H1 (cell line): Measurements from ENCODE around the gene CACNA1G. TPM values are rescaled to one million over a fixed set of nuclear protein-coding genes. Genes with fewer than 3 reads are reported as not detected.

ENCODE experiments used
- CTCF ChIA-PET: fragments of 300-600 bp; sonication (Branson Sonifier 250); formaldehyde crosslinking; loops from one replicate; lab custom pipeline; 2021; ENCODE audit not compliant: partially characterized antibody; lab: Charles Lee
- POLR2A ChIA-PET: fragments of 300-600 bp; sonication (Branson Sonifier 250); formaldehyde crosslinking; loops from one replicate; lab custom pipeline; 2021; ENCODE audit warnings: inconsistent platforms; ENCODE audit not compliant: partially characterized antibody; lab: Charles Lee
- DNase-seq, 2 experiments: peaks; one replicate each; pipeline versions ENCODE4 v3.0.0 to v3.0.0-alpha.2; 2010 to 2022; ENCODE audit warnings: low spot score in 2 of 2, low read depth in 1 of 2, mixed read lengths in 1 of 2
- FAIRE-seq: peaks from 2 replicates; lab custom pipeline; 2011; peaks lifted over from hg19 to GRCh38; lab: Jason Lieb, UNC
- H2AFZ ChIP-seq: 2 replicates; pipeline ENCODE4 v1.8.1; 2012; ENCODE audit warnings: low read length, inconsistent platforms
- H2AK5ac ChIP-seq: 2 replicates; pipeline ENCODE4 v1.6.1; 2013; ENCODE audit warnings: low read depth, low read length
- H2BK120ac ChIP-seq: replicated peaks from 2 replicates; pipeline ENCODE3; 2013; ENCODE audit warnings: low read depth, low read length, inconsistent platforms
- H2BK12ac ChIP-seq: 2 replicates; pipeline ENCODE4 v1.6.1; 2013; ENCODE audit warnings: low read depth, low read length
- H2BK15ac ChIP-seq: 2 replicates; pipeline ENCODE4 v1.6.1; 2013; ENCODE audit warnings: low read length
- H2BK20ac ChIP-seq: 2 replicates; pipeline ENCODE4 v1.6.1; 2013; ENCODE audit warnings: low read length
- H2BK5ac ChIP-seq: 2 replicates; pipeline ENCODE4 v1.6.1; 2013; ENCODE audit warnings: low read depth, low read length
- H3K14ac ChIP-seq: 2 replicates; pipeline ENCODE4 v1.6.1; 2013; ENCODE audit warnings: inconsistent platforms; ENCODE audit not compliant: insufficient read length
- H3K18ac ChIP-seq: 2 replicates; pipeline ENCODE4 v1.6.1; 2013; ENCODE audit warnings: low read length; ENCODE audit errors: extremely low read depth
- H3K23ac ChIP-seq: 2 replicates; pipeline ENCODE4 v1.6.1; 2013; ENCODE audit warnings: inconsistent platforms; ENCODE audit not compliant: insufficient read length
- H3K23me2 ChIP-seq: 2 replicates; pipeline ENCODE4 v1.6.1; 2013; ENCODE audit warnings: low read depth, low read length
- H3K27ac ChIP-seq: 2 replicates; pipeline ENCODE4 v1.6.1; 2011; ENCODE audit warnings: low read depth, low read length, inconsistent platforms
- H3K27me3 ChIP-seq, 4 experiments: replicated peaks in 1 of 4; 1 replicate in 1 of 4; 2 replicates in 3 of 4; pipeline versions ENCODE4 v1.6.1 to v1.8.1; 2011 to 2013; ENCODE audit warnings: low read length in 3 of 4, mild to moderate bottlenecking in 3 of 4, inconsistent platforms in 2 of 4, mixed read lengths in 2 of 4, moderate library complexity in 1 of 4; ENCODE audit not compliant: control insufficient read depth in 3 of 4, insufficient read depth in 3 of 4; ENCODE audit errors: extremely low read depth in 1 of 4
- H3K36me3 ChIP-seq, 4 experiments: 2 replicates each; pipeline versions ENCODE4 v1.6.1 to v1.8.1; 2011 to 2013; ENCODE audit warnings: mild to moderate bottlenecking in 4 of 4, low read length in 3 of 4, moderate library complexity in 2 of 4, control low read depth in 1 of 4, inconsistent platforms in 1 of 4; ENCODE audit not compliant: insufficient read depth in 4 of 4, control insufficient read depth in 2 of 4
- H3K4ac ChIP-seq: replicated peaks from 2 replicates; pipeline ENCODE3; 2013; ENCODE audit warnings: low read length, low read depth, mixed read lengths, inconsistent platforms; ENCODE audit not compliant: insufficient read length
- H3K4me1 ChIP-seq, 4 experiments: replicated peaks in 1 of 4; 1 replicate in 1 of 4; 2 replicates in 3 of 4; pipeline versions ENCODE4 v1.6.1 to v1.8.1; 2011 to 2013; ENCODE audit warnings: low read length in 3 of 4, inconsistent platforms in 2 of 4, mixed read lengths in 1 of 4; ENCODE audit not compliant: insufficient read depth in 4 of 4, control insufficient read depth in 3 of 4
- H3K4me2 ChIP-seq, 2 experiments: 2 replicates each; pipeline versions ENCODE4 v1.6.1 to v1.8.1; 2011 to 2013; ENCODE audit warnings: low read depth in 2 of 2, low read length in 2 of 2, control low read depth in 1 of 2, inconsistent platforms in 1 of 2, mild to moderate bottlenecking in 1 of 2; ENCODE audit not compliant: insufficient read depth in 1 of 2
- H3K4me3 ChIP-seq, 4 experiments: fragments of 200-600, 300-600 bp in 1 of 4; sonication (generic), shearing (Covaris generic), sonication (Bioruptor Twin) in 1 of 4; 2 replicates each; pipeline versions ENCODE4 v1.5.1 to v1.8.1; 2011 to 2016; ENCODE audit warnings: low read length in 4 of 4, low read depth in 3 of 4, control low read depth in 2 of 4, inconsistent platforms in 2 of 4, mild to moderate bottlenecking in 2 of 4, mixed read lengths in 1 of 4, moderate library complexity in 1 of 4; ENCODE audit not compliant: insufficient read depth in 2 of 4; ENCODE audit errors: extremely low read depth in 1 of 4
- H3K56ac ChIP-seq: replicated peaks from 2 replicates; pipeline ENCODE3; 2013; ENCODE audit warnings: low read depth, mild to moderate bottlenecking, mixed read lengths, low read length, inconsistent platforms; ENCODE audit not compliant: insufficient read length
- H3K79me1 ChIP-seq: 2 replicates; pipeline ENCODE4 v1.6.1; 2013; ENCODE audit warnings: low read depth, low read length, control low read depth
- H3K79me2 ChIP-seq, 2 experiments: 2 replicates each; pipeline versions ENCODE4 v1.6.1 to v1.8.1; 2012 to 2013; ENCODE audit warnings: low read length in 2 of 2, mild to moderate bottlenecking in 2 of 2, inconsistent platforms in 1 of 2; ENCODE audit not compliant: insufficient read depth in 2 of 2, control insufficient read depth in 1 of 2
- H3K9ac ChIP-seq, 4 experiments: replicated peaks in 1 of 4; 1 replicate in 1 of 4; 2 replicates in 3 of 4; pipeline versions ENCODE4 v1.6.1 to v1.8.1; 2011 to 2013; ENCODE audit warnings: low read depth in 3 of 4, low read length in 3 of 4, control low read depth in 2 of 4, mild to moderate bottlenecking in 2 of 4, moderate library complexity in 2 of 4, inconsistent platforms in 1 of 4; ENCODE audit errors: extremely low read depth in 1 of 4
- H3K9me3 ChIP-seq, 2 experiments: 2 replicates each; pipeline versions ENCODE4 v1.6.1 to v1.8.1; 2012 to 2013; ENCODE audit warnings: mild to moderate bottlenecking in 2 of 2, moderate library complexity in 2 of 2, control low read depth in 1 of 2, inconsistent platforms in 1 of 2, low read depth in 1 of 2, low read length in 1 of 2, mixed read lengths in 1 of 2; ENCODE audit not compliant: insufficient read depth in 2 of 2
- H4K20me1 ChIP-seq, 2 experiments: replicated peaks in 1 of 2; 2 replicates each; pipeline versions ENCODE3 to v1.8.1; 2011 to 2013; ENCODE audit warnings: inconsistent platforms in 2 of 2, low read length in 2 of 2, mild to moderate bottlenecking in 1 of 2; ENCODE audit not compliant: insufficient read depth in 2 of 2, control insufficient read depth in 1 of 2
- H4K5ac ChIP-seq: 2 replicates; pipeline ENCODE4 v1.6.1; 2013; ENCODE audit warnings: low read length, low read depth, mixed read lengths, inconsistent platforms; ENCODE audit not compliant: insufficient read length
- H4K8ac ChIP-seq: 2 replicates; pipeline ENCODE4 v1.8.0; 2013; ENCODE audit warnings: mild to moderate bottlenecking, moderate library complexity, low read length, inconsistent platforms; ENCODE audit not compliant: insufficient read depth; ENCODE audit errors: extremely low read depth
- H4K91ac ChIP-seq: replicated peaks from 2 replicates; pipeline ENCODE3; 2013; ENCODE audit warnings: low read length, mixed read lengths, inconsistent platforms; ENCODE audit not compliant: insufficient read length
- USF2 ChIP-seq: IDR thresholded peaks from 2 replicates; pipeline ENCODE4 v1.6.1; 2011; ENCODE audit warnings: low read length, improper control_type of control experiment
- ZNF274 ChIP-seq: IDR thresholded peaks from 2 replicates; pipeline ENCODE4 v1.7.0; 2012; ENCODE audit warnings: low read length, borderline replicate concordance; ENCODE audit errors: extremely low read depth
- WGBS, 2 experiments: shearing (Covaris generic) in 1 of 2; methylation state at CpG; one replicate each; pipeline versions ENCODE4 v1.1.6 to v1.1.7; 2013 to 2015; ENCODE audit warnings: low lambda C conversion rate in 2 of 2, mixed read lengths in 2 of 2, inconsistent platforms in 1 of 2, low coverage in 1 of 2, missing lambda C conversion rate in 1 of 2; ENCODE audit not compliant: insufficient replicate concordance in 2 of 2, insufficient coverage in 1 of 2, insufficient read length in 1 of 2; ENCODE audit errors: extremely low coverage in 1 of 2, missing lambda C conversion rate in 1 of 2; 5-methylcytosine and 5-hydroxymethylcytosine counted together
- polyA plus RNA-seq, 7 experiments: library from polyadenylated mRNA; depleted of rRNA in 3 of 7; stranded (reverse) in 5 of 7; unstranded in 2 of 7; fragments of >200 nt in 5 of 7; fragments of 200-250 nt in 2 of 7; gene quantifications; 1 replicate in 5 of 7; 2 replicates in 1 of 7; 4 replicates in 1 of 7; pipeline versions ENCODE4 v1.2.1 to v1.2.3, GENCODE V29; 2011 to 2013; ENCODE audit warnings: missing spikeins in 2 of 7, mixed read lengths in 2 of 7
- total RNA-seq: library from RNA; stranded (reverse); fragmentation: NEBNext Ultra II Directional; extraction: Animal tissue kit (Norgen Biotek cat#: 25700); gene quantifications from 2 replicates; pipeline ENCODE4 v1.2.1, GENCODE V29; 2021

Gene CACNA1G
- total and polyA plus RNA-seq, 2 of the 8 experiments (the other 6 are each of a cell fraction or from before 2014, with no cell fraction given) = 2.9 to 4.9 TPM

GRCh38 chr17:50584116-50584515, 23.6 kb downstream of the CACNA1G start:
- Histone ChIP-seq H4K5ac (no peak overlapping the region), H3K56ac (no peak overlapping the region), H2BK120ac (peak overlapping the region; percentile 23), H2AFZ (no peak overlapping the region), H3K4me3 (no peak overlapping the region), H2BK20ac (no peak overlapping the region), H3K27ac (no peak overlapping the region), H3K36me3 (no peaks in the 10 kb centered on the region), H4K8ac (no peak overlapping the region), H2BK5ac (no peak overlapping the region), H2AK5ac (no peak overlapping the region), H3K79me2 (no peaks in the 10 kb centered on the region), H3K23ac (no peak overlapping the region), H3K9ac (no peak overlapping the region), H4K91ac (peak overlapping the region; percentile 40), H3K18ac (no peak overlapping the region; the same call in 1 of the 2 replicates), H3K9me3 (no peaks in the 10 kb centered on the region), H3K23me2 (no peaks in the 10 kb centered on the region), H2BK15ac (no peak overlapping the region), H2BK12ac (no peak overlapping the region), H3K27me3 (no peaks in the 10 kb centered on the region; a peak in 1 of 7 replicates), H3K79me1 (no peaks in the 10 kb centered on the region), H3K4ac (no peak overlapping the region), H3K4me2 (no peak overlapping the region), H3K14ac (no peak overlapping the region), H4K20me1 (no peaks in the 10 kb centered on the region), H3K4me1 (peaks cover 0 to 22% (median 9%) of the 10 kb centered on the region in 4 experiments; a peak in 6 of 7 replicates)
- TF ChIP-seq ZNF274 (no peak), USF2 (no peak)
- DNase-seq (no peak), FAIRE-seq (no peak)
- ChIA-PET POLR2A (interaction anchor here (0.7 to 1.5 kb wide), 2 partner anchors 9 to 20 kb away, joined by 3 to 5 read pairs; no protein-coding TSS in a partner anchor), CTCF (interaction anchor here (0.6 to 10.2 kb wide), 10 partner anchors 10 to 216 kb away, joined by 3 to 95 read pairs (median 6); no protein-coding TSS in a partner anchor)
- 87% methylated on average over 4 of the region's 4 CpGs; no CpG with 5 or more reads in 1 of the 2 experiments for WGBS, 2 experiments
